ENCODE measurements around the gene ARHGAP18. TPM values are rescaled to one million over a fixed set of nuclear protein-coding genes. Genes with fewer than 3 reads are reported as not detected.

The ARHGAP18 gene
- total RNA-seq, 1 donor from 2014 or later: 5.6 TPM

DNA sequence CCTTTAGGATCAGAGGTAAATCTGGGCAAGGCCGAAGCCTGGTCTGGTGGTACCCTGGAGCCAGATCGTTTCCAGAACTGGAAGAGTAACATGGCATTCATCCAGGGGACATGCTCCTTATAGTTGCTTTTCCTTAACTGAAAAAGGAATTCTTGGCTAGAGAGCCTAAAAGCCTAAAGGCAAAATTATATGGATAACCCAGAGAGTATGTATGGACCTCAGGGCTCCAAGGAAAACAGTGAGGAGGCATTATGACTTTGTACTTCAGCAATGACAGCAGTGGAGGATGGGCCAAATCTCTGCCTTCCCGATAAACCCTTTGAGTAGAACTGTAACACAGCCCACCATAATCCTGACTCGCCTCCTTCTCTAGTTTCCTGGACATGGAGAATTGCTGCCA lies 29.3 kb downstream of the ARHGAP18 start:
- Histone ChIP-seq H3K4me3 (no peak overlapping the region), H3K36me3 (no peaks in the 10 kb centered on the region), H3K27me3 (ENCODE audit: low read depth) (no peaks in the 10 kb centered on the region), H3K9me3 (replicated peaks) (no peaks in the 10 kb centered on the region), H3K27ac (replicated peaks) (peak overlapping the region; percentile 62), H3K4me1 (peaks cover 57% of the 10 kb centered on the region)
- TF ChIP-seq, protein P1, sequence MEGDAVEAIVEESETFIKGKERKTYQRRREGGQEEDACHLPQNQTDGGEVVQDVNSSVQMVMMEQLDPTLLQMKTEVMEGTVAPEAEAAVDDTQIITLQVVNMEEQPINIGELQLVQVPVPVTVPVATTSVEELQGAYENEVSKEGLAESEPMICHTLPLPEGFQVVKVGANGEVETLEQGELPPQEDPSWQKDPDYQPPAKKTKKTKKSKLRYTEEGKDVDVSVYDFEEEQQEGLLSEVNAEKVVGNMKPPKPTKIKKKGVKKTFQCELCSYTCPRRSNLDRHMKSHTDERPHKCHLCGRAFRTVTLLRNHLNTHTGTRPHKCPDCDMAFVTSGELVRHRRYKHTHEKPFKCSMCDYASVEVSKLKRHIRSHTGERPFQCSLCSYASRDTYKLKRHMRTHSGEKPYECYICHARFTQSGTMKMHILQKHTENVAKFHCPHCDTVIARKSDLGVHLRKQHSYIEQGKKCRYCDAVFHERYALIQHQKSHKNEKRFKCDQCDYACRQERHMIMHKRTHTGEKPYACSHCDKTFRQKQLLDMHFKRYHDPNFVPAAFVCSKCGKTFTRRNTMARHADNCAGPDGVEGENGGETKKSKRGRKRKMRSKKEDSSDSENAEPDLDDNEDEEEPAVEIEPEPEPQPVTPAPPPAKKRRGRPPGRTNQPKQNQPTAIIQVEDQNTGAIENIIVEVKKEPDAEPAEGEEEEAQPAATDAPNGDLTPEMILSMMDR (IDR thresholded peaks at IDR 0.05; ENCODE audit: borderline replicate concordance): no peak
- no peak for DNase-seq
- intact Hi-C loops (cut with micrococcal nuclease): no loop called here

DNA sequence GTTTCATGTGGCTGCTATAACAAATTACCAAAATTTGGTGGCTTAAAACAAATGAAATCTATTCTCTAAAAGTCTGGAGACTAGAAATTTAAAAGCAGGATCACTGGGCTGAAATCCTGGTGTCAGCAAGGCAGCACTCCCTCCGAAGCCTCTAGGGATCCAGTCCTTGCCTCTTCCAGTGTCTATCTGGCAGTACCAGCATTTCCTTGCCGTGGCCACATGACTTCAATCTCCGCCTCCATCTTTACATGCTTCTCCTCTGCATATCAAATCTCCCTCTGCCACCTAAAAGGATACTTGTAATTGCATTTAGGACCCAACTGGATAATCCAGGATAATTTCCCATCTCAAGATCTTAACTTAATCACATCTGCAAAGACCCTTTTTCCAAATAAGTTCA lies 30.2 kb downstream of the ARHGAP18 start:
- Histone ChIP-seq H3K27ac (replicated peaks) (peak overlapping the region; percentile 62), H3K36me3 (no peaks in the 10 kb centered on the region), H3K9me3 (replicated peaks) (no peaks in the 10 kb centered on the region), H3K27me3 (ENCODE audit: low read depth) (no peaks in the 10 kb centered on the region), H3K4me3 (no peak overlapping the region), H3K4me1 (peaks cover 51% of the 10 kb centered on the region)
- intact Hi-C loops (cut with micrococcal nuclease): no loop called here
- TF ChIP-seq, protein P1 (IDR thresholded peaks at IDR 0.05; ENCODE audit: borderline replicate concordance): no peak
- no peak for DNase-seq

DNA sequence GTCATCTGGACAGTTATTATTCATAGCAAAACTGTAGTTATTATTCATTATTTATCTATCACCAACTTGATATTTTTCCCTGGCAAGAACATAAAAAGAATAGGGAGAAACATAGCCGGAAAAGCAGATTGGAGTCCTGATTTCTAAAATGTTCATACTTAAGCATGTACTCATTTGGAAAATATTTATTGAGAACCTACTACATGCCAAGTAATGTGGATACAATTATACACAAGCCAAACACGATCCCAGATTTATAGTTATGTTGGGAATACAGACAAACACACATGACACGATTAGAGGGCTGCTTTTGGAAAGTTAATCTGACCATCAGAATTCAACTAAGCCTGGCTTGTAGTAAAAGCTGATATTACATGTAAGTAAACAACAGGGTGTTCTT lies 30.7 kb downstream of the ARHGAP18 start:
- Histone ChIP-seq H3K36me3 (no peaks in the 10 kb centered on the region), H3K9me3 (replicated peaks) (no peaks in the 10 kb centered on the region), H3K27ac (replicated peaks) (peak overlapping the region; percentile 62), H3K4me1 (peaks cover 48% of the 10 kb centered on the region), H3K4me3 (no peak overlapping the region), H3K27me3 (ENCODE audit: low read depth) (no peaks in the 10 kb centered on the region)
- DNase-seq: no peak
- intact Hi-C loops (cut with micrococcal nuclease): no loop called here
- TF ChIP-seq, protein P1 (IDR thresholded peaks at IDR 0.05; ENCODE audit: borderline replicate concordance): no peak

DNA sequence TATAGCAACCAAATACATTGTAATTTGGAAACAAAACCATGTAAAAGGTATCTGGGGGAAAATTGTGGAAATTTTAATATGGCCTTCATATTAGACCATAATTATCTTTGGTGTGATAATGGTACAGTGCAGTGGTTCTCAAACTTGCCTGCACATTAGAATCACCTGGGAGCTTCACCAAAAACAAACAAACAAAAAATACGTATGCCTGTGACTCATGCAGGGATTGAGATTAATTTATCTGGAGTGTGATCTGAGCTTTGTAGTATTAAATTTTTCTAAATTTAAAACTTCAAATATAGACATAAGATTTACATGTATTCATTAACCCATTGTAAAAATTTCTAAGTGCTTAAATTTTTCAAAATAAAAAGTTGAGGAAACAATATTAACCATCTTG lies 31.5 kb downstream of the ARHGAP18 start:
- Histone ChIP-seq H3K4me3 (no peak overlapping the region), H3K27me3 (ENCODE audit: low read depth) (no peaks in the 10 kb centered on the region), H3K36me3 (no peaks in the 10 kb centered on the region), H3K27ac (replicated peaks) (no peak overlapping the region), H3K9me3 (replicated peaks) (no peaks in the 10 kb centered on the region), H3K4me1 (peaks cover 48% of the 10 kb centered on the region)
- TF ChIP-seq, protein P1 (IDR thresholded peaks at IDR 0.05; ENCODE audit: borderline replicate concordance): no peak
- no peak for DNase-seq
- intact Hi-C loops (cut with micrococcal nuclease): no loop called here

DNA sequence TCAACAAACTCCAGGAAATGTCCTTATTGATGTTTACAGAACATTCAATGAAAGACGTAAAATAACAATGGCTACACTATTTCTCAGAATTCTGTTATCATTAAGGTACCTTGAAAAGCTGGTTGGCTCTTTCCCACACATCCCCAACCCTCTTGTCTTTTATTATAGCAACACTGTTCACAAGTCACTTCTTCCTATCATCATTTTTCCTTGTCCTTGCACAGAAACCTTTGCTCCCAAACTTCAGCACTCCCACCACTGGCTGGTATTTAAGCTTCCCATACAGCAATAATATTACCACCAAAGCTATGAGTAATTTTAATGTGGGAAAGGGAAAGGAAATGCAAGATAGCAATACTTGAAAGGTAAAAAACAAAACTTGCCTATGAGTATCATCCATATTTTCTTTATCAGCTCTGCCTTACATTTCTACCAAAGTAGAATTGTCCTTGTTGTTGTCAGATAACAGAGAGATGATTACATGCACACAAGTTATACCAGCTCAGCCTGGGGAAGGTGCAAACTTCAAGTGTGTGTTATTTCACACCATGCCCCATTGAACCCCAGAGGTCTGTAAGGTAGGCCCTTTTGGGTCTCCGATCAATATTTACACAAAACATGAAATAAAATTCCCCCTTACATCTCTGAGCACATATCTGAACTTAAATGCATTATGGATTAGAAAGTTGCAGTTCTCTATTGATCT lies 32.2 kb downstream of the ARHGAP18 start:
- Histone ChIP-seq H3K27me3 (ENCODE audit: low read depth) (no peaks in the 10 kb centered on the region), H3K27ac (replicated peaks) (no peak overlapping the region), H3K4me3 (no peak overlapping the region), H3K4me1 (peaks cover 51% of the 10 kb centered on the region), H3K9me3 (replicated peaks) (no peaks in the 10 kb centered on the region), H3K36me3 (no peaks in the 10 kb centered on the region)
- TF ChIP-seq, protein P1 (IDR thresholded peaks at IDR 0.05; ENCODE audit: borderline replicate concordance): no peak
- no peak for DNase-seq
- intact Hi-C loops (cut with micrococcal nuclease): no loop called here
